Neural progenitor cell (in vitro differentiated cells): ENCODE results near the gene ELL.

ENCODE experiments used
- EZH2 ChIP-seq: fragments of 200-600 bp; sonication (generic); IDR thresholded peaks from 2 replicates; pipeline ENCODE4 v1.6.1; 2017; ENCODE audit warnings: antibody characterized with exemption, mild to moderate bottlenecking, moderate library complexity
- EZH2phosphoT487 ChIP-seq: fragments of 200-600 bp; sonication (generic); IDR thresholded peaks from 2 replicates; pipeline ENCODE4 v1.6.1; 2017; ENCODE audit warnings: antibody characterized with exemption
- TF ChIP-seq, protein P1 (sequence below): fragments of 200-600 bp; sonication (generic); IDR thresholded peaks from 2 replicates; pipeline ENCODE4 v1.5.1; 2017; ENCODE audit warnings: antibody characterized with exemption, mild to moderate bottlenecking

DNA sequence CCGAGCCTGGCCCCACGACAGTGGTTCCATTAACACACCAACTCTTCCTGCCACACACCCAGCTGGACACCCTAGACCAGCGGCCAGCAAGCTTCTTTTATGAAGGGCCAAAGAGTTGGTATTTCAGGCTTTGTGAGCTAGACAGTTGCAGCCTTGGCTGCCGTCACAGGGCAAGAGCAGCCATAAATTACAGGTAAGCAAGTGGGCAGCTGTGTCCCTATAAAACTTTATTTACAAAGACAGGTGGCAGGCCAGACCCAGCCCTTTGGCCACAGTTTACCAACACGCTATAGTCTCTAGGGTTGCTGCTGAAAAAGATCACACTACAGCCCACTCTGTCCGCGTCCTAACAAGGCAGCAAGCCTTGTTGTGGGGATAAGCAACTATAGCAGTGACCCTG is 13.3 kb downstream of the ELL start:
- no peak for TF ChIP-seq EZH2
- TF ChIP-seq, protein P1, sequence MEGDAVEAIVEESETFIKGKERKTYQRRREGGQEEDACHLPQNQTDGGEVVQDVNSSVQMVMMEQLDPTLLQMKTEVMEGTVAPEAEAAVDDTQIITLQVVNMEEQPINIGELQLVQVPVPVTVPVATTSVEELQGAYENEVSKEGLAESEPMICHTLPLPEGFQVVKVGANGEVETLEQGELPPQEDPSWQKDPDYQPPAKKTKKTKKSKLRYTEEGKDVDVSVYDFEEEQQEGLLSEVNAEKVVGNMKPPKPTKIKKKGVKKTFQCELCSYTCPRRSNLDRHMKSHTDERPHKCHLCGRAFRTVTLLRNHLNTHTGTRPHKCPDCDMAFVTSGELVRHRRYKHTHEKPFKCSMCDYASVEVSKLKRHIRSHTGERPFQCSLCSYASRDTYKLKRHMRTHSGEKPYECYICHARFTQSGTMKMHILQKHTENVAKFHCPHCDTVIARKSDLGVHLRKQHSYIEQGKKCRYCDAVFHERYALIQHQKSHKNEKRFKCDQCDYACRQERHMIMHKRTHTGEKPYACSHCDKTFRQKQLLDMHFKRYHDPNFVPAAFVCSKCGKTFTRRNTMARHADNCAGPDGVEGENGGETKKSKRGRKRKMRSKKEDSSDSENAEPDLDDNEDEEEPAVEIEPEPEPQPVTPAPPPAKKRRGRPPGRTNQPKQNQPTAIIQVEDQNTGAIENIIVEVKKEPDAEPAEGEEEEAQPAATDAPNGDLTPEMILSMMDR, result no peak
- TF ChIP-seq EZH2phosphoT487, result no peak
